SK-N-SH (cell line): Measurements from ENCODE around the gene IGSF11. TPM values are rescaled to one million over a fixed set of nuclear protein-coding genes. Genes with fewer than 3 reads are reported as not detected.
A peak's percentile ranks its signal among the peaks of the same experiment; 100 is the strongest.

Experiments used
- CTCF ChIA-PET: fragments of 300-600, 350-600 bp; formaldehyde crosslinking; extraction: SDS; loops from one replicate; lab custom pipeline; 2021; lab: Yijun Ruan, JAX
- POLR2A ChIA-PET: fragments of 350-600 bp; sonication (Branson Sonifier 250); formaldehyde crosslinking; extraction: SDS; loops from one replicate; lab custom pipeline; 2020; ENCODE audit warnings: antibody characterized with exemption, inconsistent platforms; lab: Yijun Ruan, JAX
- DNase-seq: peaks from one replicate; pipeline ENCODE4 v3.0.0; 2012
- H2AFZ ChIP-seq: fragments of 200-600 bp; sonication (generic); 2 replicates; pipeline ENCODE4 v1.8.1; 2016; ENCODE audit warnings: antibody characterized with exemption, mild to moderate bottlenecking, low read depth
- H3F3A ChIP-seq: fragments of 200-600 bp; sonication (generic); replicated peaks from 2 replicates; pipeline ENCODE3; 2016; ENCODE audit warnings: antibody characterized with exemption, mild to moderate bottlenecking; ENCODE audit not compliant: insufficient read depth
- H3K27ac ChIP-seq, 2 experiments: fragments of 200-500 bp in 1 of 2; fragments of 200-600 bp in 1 of 2; sonication (Bioruptor generic) in 1 of 2; sonication (generic), shearing (Covaris generic) in 1 of 2; 2 replicates each; pipeline versions ENCODE4 v1.5.1 to v1.6.1; 2014 to 2016; ENCODE audit warnings: low read depth in 2 of 2, inconsistent platforms in 1 of 2, low read length in 1 of 2, mild to moderate bottlenecking in 1 of 2, mixed read lengths in 1 of 2
- H3K27me3 ChIP-seq: fragments of 200-600 bp; sonication (generic), shearing (Covaris generic); 2 replicates; pipeline ENCODE4 v1.6.1; 2016; ENCODE audit warnings: mixed run types; ENCODE audit not compliant: insufficient read depth
- H3K36me3 ChIP-seq, 2 experiments: fragments of 200-500 bp in 1 of 2; fragments of 200-600 bp in 1 of 2; sonication (Bioruptor generic) in 1 of 2; sonication (generic) in 1 of 2; replicated peaks in 1 of 2; 2 replicates each; pipeline versions ENCODE3 to v1.5.1; 2014 to 2016; ENCODE audit warnings: low read length in 1 of 2, mild to moderate bottlenecking in 1 of 2; ENCODE audit not compliant: insufficient read depth in 2 of 2, control insufficient read depth in 1 of 2
- H3K4me1 ChIP-seq, 2 experiments: fragments of 200-500 bp in 1 of 2; fragments of 200-600 bp in 1 of 2; sonication (Bioruptor generic) in 1 of 2; sonication (generic), shearing (Covaris generic) in 1 of 2; 2 replicates each; pipeline versions ENCODE4 v1.5.1 to v1.6.1; 2014 to 2016; ENCODE audit warnings: low read depth in 1 of 2, low read length in 1 of 2, mixed run types in 1 of 2; ENCODE audit not compliant: insufficient read depth in 2 of 2, control insufficient read depth in 1 of 2
- H3K4me2 ChIP-seq: fragments of 200-600 bp; sonication (generic), shearing (Covaris generic); 2 replicates; pipeline ENCODE4 v1.6.1; 2017; ENCODE audit warnings: mixed run types
- H3K4me3 ChIP-seq, 2 experiments: fragments of 200-500 bp in 1 of 2; fragments of 200-600 bp in 1 of 2; sonication (Bioruptor generic) in 1 of 2; sonication (generic), shearing (Covaris generic) in 1 of 2; 2 replicates each; pipeline versions ENCODE4 v1.5.1 to v1.8.1; 2014 to 2016; ENCODE audit warnings: low read depth in 2 of 2, inconsistent platforms in 1 of 2, low read length in 1 of 2, mild to moderate bottlenecking in 1 of 2, mixed read lengths in 1 of 2, moderate library complexity in 1 of 2
- H3K79me2 ChIP-seq: fragments of 200-600 bp; sonication (generic); 2 replicates; pipeline ENCODE4 v1.8.1; 2017; ENCODE audit warnings: mild to moderate bottlenecking; ENCODE audit not compliant: insufficient read depth
- H3K9ac ChIP-seq: fragments of 200-600 bp; sonication (generic); 2 replicates; pipeline ENCODE4 v1.6.1; 2017; ENCODE audit warnings: mixed run types
- H3K9me2 ChIP-seq: fragments of 200-600 bp; sonication (generic); 2 replicates; pipeline ENCODE4 v1.6.1; 2017; ENCODE audit warnings: mixed run types
- H3K9me3 ChIP-seq: fragments of 200-600 bp; sonication (generic); 2 replicates; pipeline ENCODE4 v1.6.1; 2017; ENCODE audit warnings: mixed run types, mild to moderate bottlenecking, moderate library complexity
- H4K20me1 ChIP-seq: fragments of 200-600 bp; sonication (generic); 2 replicates; pipeline ENCODE4 v1.6.1; 2017; ENCODE audit warnings: mild to moderate bottlenecking, mixed run types; ENCODE audit not compliant: insufficient read depth
- EZH2phosphoT487 ChIP-seq: fragments of 200-600 bp; sonication (generic); IDR thresholded peaks from 2 replicates; pipeline ENCODE4 v1.6.1; 2017; ENCODE audit warnings: low read depth, mixed run types, mild to moderate bottlenecking, antibody characterized with exemption, moderate library complexity, borderline replicate concordance
- FOXJ3 ChIP-seq: sonication (generic); formaldehyde crosslinking; IDR thresholded peaks from 2 replicates; pipeline ENCODE4 v1.5.1; 2020; ENCODE audit warnings: mild to moderate bottlenecking, missing genetic modification reagents
- GABPA ChIP-seq: IDR thresholded peaks from 2 replicates; pipeline ENCODE4 v1.4.0; 2012; ENCODE audit warnings: low read depth, mild to moderate bottlenecking
- JUND ChIP-seq: IDR thresholded peaks from 2 replicates; pipeline ENCODE4 v1.4.0; 2012
- MXI1 ChIP-seq: IDR thresholded peaks from 2 replicates; pipeline ENCODE4 v1.6.1; 2012; ENCODE audit warnings: mild to moderate bottlenecking, low read depth, low read length, improper control_type of control experiment
- RCOR1 ChIP-seq: fragments of 150-350 bp; IDR thresholded peaks from 2 replicates; pipeline ENCODE4 v1.6.1; 2017; ENCODE audit warnings: antibody characterized with exemption, low read length
- RFX5 ChIP-seq: IDR thresholded peaks from 2 replicates; pipeline ENCODE4 v1.6.1; 2012; ENCODE audit warnings: mild to moderate bottlenecking, improper control_type of control experiment, low read length
- SMC3 ChIP-seq: IDR thresholded peaks from 2 replicates; pipeline ENCODE4 v1.6.1; 2012; ENCODE audit warnings: low read depth, low read length, improper control_type of control experiment
- TAF1 ChIP-seq: IDR thresholded peaks from 2 replicates; pipeline ENCODE4 v1.6.1; 2012; ENCODE audit warnings: low read depth, mild to moderate bottlenecking, low read length, moderate library complexity, borderline replicate concordance
- USF1 ChIP-seq: IDR thresholded peaks from 2 replicates; pipeline ENCODE4 v1.4.0; 2012; ENCODE audit warnings: low read depth, borderline replicate concordance
- WGBS: methylation state at CpG from one replicate; pipeline ENCODE4 v1.1.6; 2017; ENCODE audit warnings: low lambda C conversion rate; 5-methylcytosine and 5-hydroxymethylcytosine counted together
- polyA plus RNA-seq, 3 experiments: library from polyadenylated mRNA; depleted of rRNA; stranded (reverse); fragments of >200 nt; gene quantifications; 2 replicates each; pipeline ENCODE4 v1.2.3, GENCODE V29; 2012
- TF ChIP-seq, protein P1 (sequence below): fragments of 200-600 bp; sonication (generic); IDR thresholded peaks from 2 replicates; pipeline ENCODE4 v1.6.1; 2017; ENCODE audit warnings: antibody characterized with exemption, mild to moderate bottlenecking, moderate library complexity
- TF ChIP-seq, protein P2 (sequence below): IDR thresholded peaks from 2 replicates; pipeline ENCODE4 v1.4.0; 2012; ENCODE audit warnings: low read depth, borderline replicate concordance
- TF ChIP-seq, protein P3 (sequence below): fragments of 150-350 bp; IDR thresholded peaks from 2 replicates; pipeline ENCODE4 v1.6.1; 2016; ENCODE audit warnings: mild to moderate bottlenecking, low read depth, low read length

Gene IGSF11
- polyA plus RNA-seq, 1 of the 3 experiments (the other 2 are of a cell fraction), result 0.07 TPM

DNA sequence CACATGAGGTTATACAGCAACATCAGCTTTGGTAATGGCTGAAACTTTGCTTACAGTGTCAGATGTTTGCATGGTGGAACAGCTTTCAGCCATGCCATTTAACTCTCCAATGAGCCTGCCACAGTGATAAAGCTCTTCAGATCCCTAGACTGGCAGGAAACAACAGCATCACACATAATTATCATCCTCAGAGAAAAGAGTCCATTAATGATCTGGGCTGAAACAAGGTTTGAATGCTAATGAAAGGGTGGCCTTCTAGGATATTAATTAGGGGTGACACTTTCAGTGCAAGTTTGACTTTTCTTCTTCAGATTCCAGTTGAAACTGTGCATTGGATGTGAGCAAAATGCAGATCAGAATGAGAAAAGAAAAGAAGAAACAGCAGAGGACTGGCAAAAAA is 166.6 kb downstream of the IGSF11 start (continued):
- TF ChIP-seq, protein P1, sequence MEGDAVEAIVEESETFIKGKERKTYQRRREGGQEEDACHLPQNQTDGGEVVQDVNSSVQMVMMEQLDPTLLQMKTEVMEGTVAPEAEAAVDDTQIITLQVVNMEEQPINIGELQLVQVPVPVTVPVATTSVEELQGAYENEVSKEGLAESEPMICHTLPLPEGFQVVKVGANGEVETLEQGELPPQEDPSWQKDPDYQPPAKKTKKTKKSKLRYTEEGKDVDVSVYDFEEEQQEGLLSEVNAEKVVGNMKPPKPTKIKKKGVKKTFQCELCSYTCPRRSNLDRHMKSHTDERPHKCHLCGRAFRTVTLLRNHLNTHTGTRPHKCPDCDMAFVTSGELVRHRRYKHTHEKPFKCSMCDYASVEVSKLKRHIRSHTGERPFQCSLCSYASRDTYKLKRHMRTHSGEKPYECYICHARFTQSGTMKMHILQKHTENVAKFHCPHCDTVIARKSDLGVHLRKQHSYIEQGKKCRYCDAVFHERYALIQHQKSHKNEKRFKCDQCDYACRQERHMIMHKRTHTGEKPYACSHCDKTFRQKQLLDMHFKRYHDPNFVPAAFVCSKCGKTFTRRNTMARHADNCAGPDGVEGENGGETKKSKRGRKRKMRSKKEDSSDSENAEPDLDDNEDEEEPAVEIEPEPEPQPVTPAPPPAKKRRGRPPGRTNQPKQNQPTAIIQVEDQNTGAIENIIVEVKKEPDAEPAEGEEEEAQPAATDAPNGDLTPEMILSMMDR, result no peak
- TF ChIP-seq EZH2phosphoT487 (no peak), RFX5 (no peak), TAF1 (no peak), GABPA (no peak), RCOR1 (no peak), JUND (no peak), FOXJ3 (CRISPR knock-in tag) (no peak), SMC3 (no peak), USF1 (no peak), MXI1 (no peak)
- TF ChIP-seq, protein P2, sequence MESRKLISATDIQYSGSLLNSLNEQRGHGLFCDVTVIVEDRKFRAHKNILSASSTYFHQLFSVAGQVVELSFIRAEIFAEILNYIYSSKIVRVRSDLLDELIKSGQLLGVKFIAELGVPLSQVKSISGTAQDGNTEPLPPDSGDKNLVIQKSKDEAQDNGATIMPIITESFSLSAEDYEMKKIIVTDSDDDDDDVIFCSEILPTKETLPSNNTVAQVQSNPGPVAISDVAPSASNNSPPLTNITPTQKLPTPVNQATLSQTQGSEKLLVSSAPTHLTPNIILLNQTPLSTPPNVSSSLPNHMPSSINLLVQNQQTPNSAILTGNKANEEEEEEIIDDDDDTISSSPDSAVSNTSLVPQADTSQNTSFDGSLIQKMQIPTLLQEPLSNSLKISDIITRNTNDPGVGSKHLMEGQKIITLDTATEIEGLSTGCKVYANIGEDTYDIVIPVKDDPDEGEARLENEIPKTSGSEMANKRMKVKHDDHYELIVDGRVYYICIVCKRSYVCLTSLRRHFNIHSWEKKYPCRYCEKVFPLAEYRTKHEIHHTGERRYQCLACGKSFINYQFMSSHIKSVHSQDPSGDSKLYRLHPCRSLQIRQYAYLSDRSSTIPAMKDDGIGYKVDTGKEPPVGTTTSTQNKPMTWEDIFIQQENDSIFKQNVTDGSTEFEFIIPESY, result no peak
- TF ChIP-seq, protein P3, sequence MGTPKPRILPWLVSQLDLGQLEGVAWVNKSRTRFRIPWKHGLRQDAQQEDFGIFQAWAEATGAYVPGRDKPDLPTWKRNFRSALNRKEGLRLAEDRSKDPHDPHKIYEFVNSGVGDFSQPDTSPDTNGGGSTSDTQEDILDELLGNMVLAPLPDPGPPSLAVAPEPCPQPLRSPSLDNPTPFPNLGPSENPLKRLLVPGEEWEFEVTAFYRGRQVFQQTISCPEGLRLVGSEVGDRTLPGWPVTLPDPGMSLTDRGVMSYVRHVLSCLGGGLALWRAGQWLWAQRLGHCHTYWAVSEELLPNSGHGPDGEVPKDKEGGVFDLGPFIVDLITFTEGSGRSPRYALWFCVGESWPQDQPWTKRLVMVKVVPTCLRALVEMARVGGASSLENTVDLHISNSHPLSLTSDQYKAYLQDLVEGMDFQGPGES, result no peak

DNA sequence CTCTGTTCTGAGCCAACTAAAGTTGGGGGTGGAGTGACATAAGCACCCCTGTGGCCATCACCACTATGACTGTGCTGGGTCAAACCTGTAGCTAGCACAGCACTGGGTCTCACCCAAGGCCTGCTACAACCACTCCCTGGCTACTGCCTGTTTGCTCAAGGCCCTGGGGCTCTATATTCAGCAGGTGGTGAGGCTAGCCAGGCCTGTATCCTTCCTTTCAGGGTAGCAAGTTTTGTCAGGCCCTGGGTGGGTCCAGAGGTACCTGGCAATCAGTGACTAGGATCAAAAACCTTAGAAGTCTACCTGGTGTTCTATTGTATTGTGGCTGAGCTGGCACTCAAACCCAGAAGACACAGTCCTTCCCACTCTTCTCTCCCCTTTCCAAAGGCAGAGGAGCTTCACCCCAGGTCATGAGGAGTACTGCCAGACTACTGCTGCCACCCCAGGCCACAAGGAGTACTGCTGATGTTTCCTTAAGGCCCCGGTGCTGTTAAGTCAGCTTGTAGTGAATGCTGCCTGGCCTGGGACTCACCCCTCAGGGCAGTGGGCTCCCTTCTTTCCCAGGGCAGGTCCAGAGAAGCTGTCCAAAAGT is 170.8 kb downstream of the IGSF11 start:
- Histone ChIP-seq H3K4me2 (no peak overlapping the region), H3K79me2 (no peaks in the 10 kb centered on the region), H3K4me3 (no peak overlapping the region), H3K4me1 (no peaks in the 10 kb centered on the region), H3F3A (no peaks in the 10 kb centered on the region), H3K27ac (no peak overlapping the region), H3K9me3 (no peaks in the 10 kb centered on the region), H3K27me3 (no peaks in the 10 kb centered on the region), H3K9ac (no peak overlapping the region), H2AFZ (no peak overlapping the region), H3K36me3 (no peaks in the 10 kb centered on the region), H4K20me1 (no peaks in the 10 kb centered on the region), H3K9me2 (no peaks in the 10 kb centered on the region)
- WGBS, result 33% methylated on average over 1 of the region's 1 CpG
- POLR2A ChIA-PET, result no interaction called here
- TF ChIP-seq, protein P1, result peak; percentile 25
- no peak for TF ChIP-seq EZH2phosphoT487
- no peak for DNase-seq
- CTCF ChIA-PET, result interaction anchor here (2.8 to 5.0 kb wide), 2 partner anchors 19 to 21 kb away, joined by 9 to 33 read pairs; no protein-coding TSS in a partner anchor
